A549 (cell line): ENCODE results near the gene ADD2. TPM values are rescaled to one million over a fixed set of nuclear protein-coding genes. Genes with fewer than 3 reads are reported as not detected.

Source experiments
- ATAC-seq, 2 experiments: fragments of 200-7000 bp in 1 of 2; fragments of >200 bp in 1 of 2; cut with Nextera tagmentation in 1 of 2; cut with Tn5 transposase in 1 of 2; 3 replicates each; pipeline versions ENCODE4 v1.8.0 to v1.9.1; 2018 to 2020; ENCODE audit warnings: mild to moderate bottlenecking in 1 of 2, moderate library complexity in 1 of 2
- CTCF ChIA-PET: fragments of 300-600 bp; sonication (Branson Sonifier 250); formaldehyde crosslinking; extraction: SDS; loops from one replicate; lab custom pipeline; 2021; ENCODE audit warnings: antibody characterized with exemption, inconsistent platforms; lab: Yijun Ruan, JAX
- POLR2A ChIA-PET: fragments of 350-600 bp; formaldehyde crosslinking; extraction: SDS; loops from one replicate; lab custom pipeline; 2021; ENCODE audit warnings: antibody characterized with exemption, inconsistent platforms; lab: Yijun Ruan, JAX
- DNase-seq, 2 experiments: peaks; one replicate each; pipeline versions ENCODE4 v3.0.0 to v3.0.0-alpha.2; 2011 to 2016; ENCODE audit warnings: low read depth in 1 of 2, low spot score in 1 of 2
- FAIRE-seq: peaks from 2 replicates; lab custom pipeline; 2011; peaks lifted over from hg19 to GRCh38; lab: Jason Lieb, UNC
- H3K27ac ChIP-seq, 2 experiments: fragments of >200 bp; sonication (Bioruptor Twin); formaldehyde crosslinking; 3 replicates each; pipeline ENCODE4 v1.5.1; 2016 to 2017
- H3K4me1 ChIP-seq: fragments of >200 bp; sonication (Bioruptor Twin); formaldehyde crosslinking; 3 replicates; pipeline ENCODE4 v1.6.1; 2016
- H3K4me2 ChIP-seq: fragments of >200 bp; sonication (Bioruptor Twin); formaldehyde crosslinking; 3 replicates; pipeline ENCODE4 v1.6.1; 2016
- H3K4me3 ChIP-seq: fragments of >200 bp; sonication (Bioruptor Twin); formaldehyde crosslinking; 3 replicates; pipeline ENCODE4 v1.5.1; 2016
- H3K9me3 ChIP-seq: fragments of >200 bp; sonication (Bioruptor Twin); formaldehyde crosslinking; 3 replicates; pipeline ENCODE4 v1.6.1; 2016
- CBX2 ChIP-seq: fragments of 200-600 bp; sonication (generic); IDR thresholded peaks from 2 replicates; pipeline ENCODE4 v1.6.1; 2016; ENCODE audit warnings: low read depth, mild to moderate bottlenecking, borderline replicate concordance
- EP300 ChIP-seq, 2 experiments: fragments of >200 bp; sonication (Bioruptor Twin); formaldehyde crosslinking; IDR thresholded peaks; 2 replicates in 1 of 2; 3 replicates in 1 of 2; pipeline ENCODE4 v1.6.1; 2016 to 2017
- FOSL2 ChIP-seq, 2 experiments: fragments of 450-650 bp in 1 of 2; fragments of >200 bp in 1 of 2; sonication (Bioruptor Twin) in 1 of 2; formaldehyde crosslinking; IDR thresholded peaks; 2 replicates each; pipeline versions ENCODE4 v1.5.0 to v1.6.1; 2016 to 2020; ENCODE audit warnings: mild to moderate bottlenecking in 1 of 2, moderate library complexity in 1 of 2
- HDAC2 ChIP-seq: fragments of 200-600 bp; sonication (generic); IDR thresholded peaks from 2 replicates; pipeline ENCODE4 v1.6.1; 2016
- HEYL ChIP-seq: fragments of 250-450 bp; sonication (Bioruptor Pico); IDR thresholded peaks from 2 replicates; pipeline ENCODE4 v1.8.0; 2021; ENCODE audit warnings: mild to moderate bottlenecking, moderate library complexity
- KDM1A ChIP-seq: fragments of 200-600 bp; sonication (generic); IDR thresholded peaks from 2 replicates; pipeline ENCODE4 v1.6.1; 2016; ENCODE audit warnings: low read depth, mild to moderate bottlenecking
- MAFK ChIP-seq: fragments of 450-650 bp; IDR thresholded peaks from 2 replicates; pipeline ENCODE4 v1.6.1; 2014; ENCODE audit not compliant: partially characterized antibody
- NFE2L2 ChIP-seq: fragments of 150-350 bp; conservative IDR thresholded peaks from 2 replicates; pipeline ENCODE4 v1.6.1; 2014; ENCODE audit warnings: low read length
- NR3C1 ChIP-seq: fragments of >200 bp; sonication (Bioruptor Twin); formaldehyde crosslinking; IDR thresholded peaks from 3 replicates; pipeline ENCODE4 v1.6.1; 2017
- POLR2A ChIP-seq: IDR thresholded peaks from 2 replicates; pipeline ENCODE4 v1.6.1; 2012; ENCODE audit warnings: mild to moderate bottlenecking, low read length
- RAD21 ChIP-seq, 2 experiments: fragments of >200 bp in 1 of 2; sonication (Bioruptor Twin) in 1 of 2; formaldehyde crosslinking in 1 of 2; IDR thresholded peaks in 1 of 2; conservative IDR thresholded peaks in 1 of 2; 2 replicates in 1 of 2; 3 replicates in 1 of 2; pipeline ENCODE4 v1.6.1; 2012 to 2018; ENCODE audit warnings: inconsistent platforms in 1 of 2
- RCOR1 ChIP-seq: fragments of 150-350 bp; IDR thresholded peaks from 2 replicates; pipeline ENCODE4 v1.6.1; 2014; ENCODE audit warnings: antibody characterized with exemption, low read length, low read depth
- SMC3 ChIP-seq: fragments of >200 bp; sonication (Bioruptor Twin); formaldehyde crosslinking; IDR thresholded peaks from 3 replicates; pipeline ENCODE4 v1.6.1; 2018; ENCODE audit warnings: inconsistent platforms
- SREBF2 ChIP-seq: fragments of 450-650 bp; IDR thresholded peaks from 2 replicates; pipeline ENCODE4 v1.6.1; 2014; ENCODE audit warnings: mild to moderate bottlenecking, moderate library complexity
- WGBS: methylation state at CpG from one replicate; pipeline ENCODE4 v1.1.6; 2017; ENCODE audit errors: missing lambda C conversion rate; 5-methylcytosine and 5-hydroxymethylcytosine counted together
- polyA plus RNA-seq, 4 experiments: library from polyadenylated mRNA; depleted of rRNA in 3 of 4; stranded (reverse); fragments of >200 nt; fragmentation: RNase III in 1 of 4; extraction: RNeasy Plus Mini Kit Qiagen cat#74134 plus additional on column Dnase treatment in 1 of 4; gene quantifications; 2 replicates in 3 of 4; 3 replicates in 1 of 4; pipeline ENCODE4 v1.2.3, GENCODE V29; 2011 to 2017
- TF ChIP-seq, protein P1 (sequence below): fragments of >200 bp; sonication (Bioruptor Twin); formaldehyde crosslinking; IDR thresholded peaks from 3 replicates; pipeline ENCODE4 v1.5.1; 2016
- TF ChIP-seq, protein P2 (sequence below): IDR thresholded peaks from 2 replicates; pipeline ENCODE4 v1.6.1; 2012
- TF ChIP-seq, protein P3 (sequence below): fragments of >200 bp; sonication (Bioruptor Twin); formaldehyde crosslinking; IDR thresholded peaks from 3 replicates; pipeline ENCODE4 v1.6.1; 2016
- TF ChIP-seq, protein P4 (sequence below): fragments of 250-450 bp; sonication (Bioruptor Pico); IDR thresholded peaks from 2 replicates; pipeline ENCODE4 v1.5.0; 2021; ENCODE audit warnings: mild to moderate bottlenecking, moderate library complexity, borderline replicate concordance
- TF ChIP-seq, protein P5 (sequence below): fragments of 250-450 bp; sonication (Bioruptor Pico); IDR thresholded peaks from 2 replicates; pipeline ENCODE4 v1.5.0; 2020; ENCODE audit warnings: low read depth, mild to moderate bottlenecking, moderate library complexity
- TF ChIP-seq, protein P6 (sequence below): fragments of >200 bp; sonication (Bioruptor Twin); formaldehyde crosslinking; IDR thresholded peaks from 2 replicates; pipeline ENCODE4 v1.6.1; 2016

The ADD2 gene
- polyA plus RNA-seq, 2 of the 4 experiments (the other 2 are of a cell fraction): 18.0 to 25.5 TPM

DNA sequence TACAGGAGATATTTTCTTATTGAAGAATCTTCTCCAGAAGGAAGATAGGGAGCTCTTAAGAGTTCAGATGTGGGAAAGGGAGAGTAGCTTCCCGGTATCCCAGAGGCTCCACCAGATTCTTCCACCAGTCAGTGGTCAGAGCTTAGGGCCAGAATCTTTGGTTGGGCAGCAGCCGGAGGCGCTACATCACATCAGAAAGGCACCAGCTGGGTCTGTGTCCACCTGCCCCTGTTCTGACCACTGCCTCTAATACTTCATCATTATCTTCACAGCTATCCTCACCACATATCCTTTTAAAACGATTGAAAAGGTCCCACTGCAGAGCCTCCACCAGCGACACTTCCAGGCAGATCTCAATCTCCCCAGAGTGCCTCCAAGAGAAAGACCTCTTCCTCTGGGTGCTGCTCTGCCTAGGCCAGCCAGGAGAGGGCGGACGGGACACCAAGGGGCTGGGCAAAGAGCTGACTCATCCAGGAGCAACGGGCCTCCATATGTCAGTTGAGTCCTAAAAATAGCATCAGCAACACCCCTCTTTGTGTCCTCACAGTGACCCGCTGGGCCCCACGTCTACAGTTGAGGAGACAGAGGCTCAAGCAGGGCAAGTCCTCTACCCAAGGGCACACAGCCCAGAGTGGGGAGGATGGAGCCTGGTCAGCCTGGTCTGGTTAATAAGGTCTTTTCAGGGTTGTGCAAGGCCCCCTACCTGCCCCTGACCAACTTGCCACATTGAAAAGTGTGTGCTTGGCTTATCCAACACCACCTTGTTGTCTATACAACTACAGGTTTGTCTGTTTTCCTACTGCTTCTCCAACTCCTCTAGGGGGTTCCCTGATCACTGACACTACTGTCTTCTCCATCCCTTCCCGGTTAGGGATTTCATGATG lies 81.2 kb downstream of the ADD2 start:
- H3K4me1 ChIP-seq: peaks cover 7% of the 10 kb centered on the region
- DNase-seq (peak; percentile 86 to 93), FAIRE-seq (peak; percentile 13), ATAC-seq (peak; percentile 97 to 100)
- ChIA-PET CTCF (interaction anchor here (0.6 to 6.1 kb wide), 28 partner anchors 9 to 385 kb away, joined by 3 to 41 read pairs (median 4); partner anchors contain the start of genes ADD2 and FAM136A), POLR2A (interaction anchor here (1.0 kb wide), 1 partner anchor 81 kb away, joined by 6 read pairs; the partner anchor contains the start of gene ADD2)
- H3K4me2 ChIP-seq: peak overlapping the region; percentile 48
- H3K27ac ChIP-seq: peak overlapping the region; percentile 59 to 80; a peak in 5 of 6 replicates
- WGBS: 45% methylated on average over 11 of the region's 11 CpGs
- peak; percentile 39 to 51; a peak in 3 of 5 replicates for TF ChIP-seq RAD21 (conservative IDR thresholded peaks at IDR 0.05 in 1 of 2, IDR thresholded peaks at IDR 0.05 in 1 of 2)
- TF ChIP-seq KDM1A: no peak
- TF ChIP-seq, protein P1, sequence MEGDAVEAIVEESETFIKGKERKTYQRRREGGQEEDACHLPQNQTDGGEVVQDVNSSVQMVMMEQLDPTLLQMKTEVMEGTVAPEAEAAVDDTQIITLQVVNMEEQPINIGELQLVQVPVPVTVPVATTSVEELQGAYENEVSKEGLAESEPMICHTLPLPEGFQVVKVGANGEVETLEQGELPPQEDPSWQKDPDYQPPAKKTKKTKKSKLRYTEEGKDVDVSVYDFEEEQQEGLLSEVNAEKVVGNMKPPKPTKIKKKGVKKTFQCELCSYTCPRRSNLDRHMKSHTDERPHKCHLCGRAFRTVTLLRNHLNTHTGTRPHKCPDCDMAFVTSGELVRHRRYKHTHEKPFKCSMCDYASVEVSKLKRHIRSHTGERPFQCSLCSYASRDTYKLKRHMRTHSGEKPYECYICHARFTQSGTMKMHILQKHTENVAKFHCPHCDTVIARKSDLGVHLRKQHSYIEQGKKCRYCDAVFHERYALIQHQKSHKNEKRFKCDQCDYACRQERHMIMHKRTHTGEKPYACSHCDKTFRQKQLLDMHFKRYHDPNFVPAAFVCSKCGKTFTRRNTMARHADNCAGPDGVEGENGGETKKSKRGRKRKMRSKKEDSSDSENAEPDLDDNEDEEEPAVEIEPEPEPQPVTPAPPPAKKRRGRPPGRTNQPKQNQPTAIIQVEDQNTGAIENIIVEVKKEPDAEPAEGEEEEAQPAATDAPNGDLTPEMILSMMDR: peak; percentile 58
- peak; percentile 89 for TF ChIP-seq MAFK
- TF ChIP-seq, protein P2, sequence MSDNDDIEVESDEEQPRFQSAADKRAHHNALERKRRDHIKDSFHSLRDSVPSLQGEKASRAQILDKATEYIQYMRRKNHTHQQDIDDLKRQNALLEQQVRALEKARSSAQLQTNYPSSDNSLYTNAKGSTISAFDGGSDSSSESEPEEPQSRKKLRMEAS: no peak
- TF ChIP-seq, protein P3, sequence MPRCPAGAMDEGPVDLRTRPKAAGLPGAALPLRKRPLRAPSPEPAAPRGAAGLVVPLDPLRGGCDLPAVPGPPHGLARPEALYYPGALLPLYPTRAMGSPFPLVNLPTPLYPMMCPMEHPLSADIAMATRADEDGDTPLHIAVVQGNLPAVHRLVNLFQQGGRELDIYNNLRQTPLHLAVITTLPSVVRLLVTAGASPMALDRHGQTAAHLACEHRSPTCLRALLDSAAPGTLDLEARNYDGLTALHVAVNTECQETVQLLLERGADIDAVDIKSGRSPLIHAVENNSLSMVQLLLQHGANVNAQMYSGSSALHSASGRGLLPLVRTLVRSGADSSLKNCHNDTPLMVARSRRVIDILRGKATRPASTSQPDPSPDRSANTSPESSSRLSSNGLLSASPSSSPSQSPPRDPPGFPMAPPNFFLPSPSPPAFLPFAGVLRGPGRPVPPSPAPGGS: no peak
- no peak for TF ChIP-seq RCOR1
- TF ChIP-seq POLR2A: no peak
- TF ChIP-seq, protein P4, sequence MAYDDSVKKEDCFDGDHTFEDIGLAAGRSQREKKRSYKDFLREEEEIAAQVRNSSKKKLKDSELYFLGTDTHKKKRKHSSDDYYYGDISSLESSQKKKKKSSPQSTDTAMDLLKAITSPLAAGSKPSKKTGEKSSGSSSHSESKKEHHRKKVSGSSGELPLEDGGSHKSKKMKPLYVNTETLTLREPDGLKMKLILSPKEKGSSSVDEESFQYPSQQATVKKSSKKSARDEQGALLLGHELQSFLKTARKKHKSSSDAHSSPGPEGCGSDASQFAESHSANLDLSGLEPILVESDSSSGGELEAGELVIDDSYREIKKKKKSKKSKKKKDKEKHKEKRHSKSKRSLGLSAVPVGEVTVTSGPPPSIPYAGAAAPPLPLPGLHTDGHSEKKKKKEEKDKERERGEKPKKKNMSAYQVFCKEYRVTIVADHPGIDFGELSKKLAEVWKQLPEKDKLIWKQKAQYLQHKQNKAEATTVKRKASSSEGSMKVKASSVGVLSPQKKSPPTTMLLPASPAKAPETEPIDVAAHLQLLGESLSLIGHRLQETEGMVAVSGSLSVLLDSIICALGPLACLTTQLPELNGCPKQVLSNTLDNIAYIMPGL (CRISPR knock-in tag): no peak
- no peak for TF ChIP-seq SREBF2
- no peak for TF ChIP-seq NR3C1
- TF ChIP-seq, protein P5, sequence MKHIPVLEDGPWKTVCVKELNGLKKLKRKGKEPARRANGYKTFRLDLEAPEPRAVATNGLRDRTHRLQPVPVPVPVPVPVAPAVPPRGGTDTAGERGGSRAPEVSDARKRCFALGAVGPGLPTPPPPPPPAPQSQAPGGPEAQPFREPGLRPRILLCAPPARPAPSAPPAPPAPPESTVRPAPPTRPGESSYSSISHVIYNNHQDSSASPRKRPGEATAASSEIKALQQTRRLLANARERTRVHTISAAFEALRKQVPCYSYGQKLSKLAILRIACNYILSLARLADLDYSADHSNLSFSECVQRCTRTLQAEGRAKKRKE (CRISPR knock-in tag): no peak
- TF ChIP-seq CBX2: no peak
- TF ChIP-seq SMC3: peak; percentile 60
- TF ChIP-seq HDAC2: no peak
- peak; percentile 53; the same call in 1 of the 2 replicates for TF ChIP-seq NFE2L2
- TF ChIP-seq EP300 (IDR thresholded peaks at IDR 0.05): no peak
- TF ChIP-seq, protein P6, sequence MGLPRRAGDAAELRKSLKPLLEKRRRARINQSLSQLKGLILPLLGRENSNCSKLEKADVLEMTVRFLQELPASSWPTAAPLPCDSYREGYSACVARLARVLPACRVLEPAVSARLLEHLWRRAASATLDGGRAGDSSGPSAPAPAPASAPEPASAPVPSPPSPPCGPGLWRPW: no peak
- TF ChIP-seq FOSL2 (IDR thresholded peaks at IDR 0.05): no peak
- peak; percentile 79 for TF ChIP-seq FOSL2 (CRISPR knock-in tag; IDR thresholded peaks at IDR 0.05)
- TF ChIP-seq HEYL (CRISPR knock-in tag): no peak
- no peaks in the 10 kb centered on the region for H3K9me3 ChIP-seq
- no peak overlapping the region for H3K4me3 ChIP-seq
